ENCODE results near the gene CERT1. TPM values are rescaled to one million over a fixed set of nuclear protein-coding genes. Genes with fewer than 3 reads are reported as not detected.

CERT1 gene
- polyA plus RNA-seq, 1 of the 3 experiments (the other 2 are of a cell fraction) = 4.5 TPM

GRCh38 chr5:75412111-75412990, 99.1 kb downstream of the CERT1 start:
- H3K4me1 ChIP-seq (ENCODE audit: control insufficient read depth in 1 of 2, insufficient read depth in 2 of 2, low read depth in 1 of 2, low read length in 1 of 2) = no peaks in the 10 kb centered on the region
- WGBS (ENCODE audit: low lambda C conversion rate) = 95% methylated on average over 4 of the region's 4 CpGs
- H2AFZ ChIP-seq (ENCODE audit: low read depth) = no peak overlapping the region
- peaks cover 6% of the 10 kb centered on the region for H3F3A ChIP-seq (replicated peaks; ENCODE audit: insufficient read depth)
- CTCF ChIA-PET = interaction anchor here (0.9 to 1.4 kb wide), 2 partner anchors 76 to 176 kb away, joined by 3 to 4 read pairs; partner anchors contain the start of genes ANKRD31 and HMGCR
- H3K4me2 ChIP-seq = no peak overlapping the region
- no peak overlapping the region for H3K9ac ChIP-seq
- POLR2A ChIA-PET = no interaction called here
- H3K4me3 ChIP-seq (ENCODE audit: low read depth in 2 of 2, low read length in 1 of 2) = no peak overlapping the region
- H3K27ac ChIP-seq (ENCODE audit: low read depth in 2 of 2, low read length in 1 of 2) = no peak overlapping the region
- no peaks in the 10 kb centered on the region for H4K20me1 ChIP-seq (ENCODE audit: insufficient read depth)
- no peak for DNase-seq
- H3K36me3 ChIP-seq (replicated peaks in 1 of 2; ENCODE audit: control insufficient read depth in 1 of 2, insufficient read depth in 2 of 2, low read length in 1 of 2) = peaks cover 18 to 20% of the 10 kb centered on the region in 2 experiments
- no peaks in the 10 kb centered on the region for H3K9me3 ChIP-seq
- H3K79me2 ChIP-seq (ENCODE audit: insufficient read depth) = no peaks in the 10 kb centered on the region
- no peaks in the 10 kb centered on the region for H3K9me2 ChIP-seq
- H3K27me3 ChIP-seq (ENCODE audit: insufficient read depth) = no peaks in the 10 kb centered on the region
- TF ChIP-seq GABPA (IDR thresholded peaks at IDR 0.05; ENCODE audit: low read depth) = no peak
- TF ChIP-seq NRF1 (IDR thresholded peaks at IDR 0.05; ENCODE audit: low read depth, low read length) = no peak
- TF ChIP-seq TCF12 (IDR thresholded peaks at IDR 0.05) = no peak
- no peak for TF ChIP-seq FOSL2 (IDR thresholded peaks at IDR 0.05; ENCODE audit: borderline replicate concordance, low read depth)
- no peak for TF ChIP-seq REST (IDR thresholded peaks at IDR 0.05; ENCODE audit: low read depth, low read length)
- TF ChIP-seq SIN3A (IDR thresholded peaks at IDR 0.05; ENCODE audit: borderline replicate concordance, low read depth, low read length) = no peak
- TF ChIP-seq RAD21 (IDR thresholded peaks at IDR 0.05; ENCODE audit: low read length) = no peak
- TF ChIP-seq PBX3 (IDR thresholded peaks at IDR 0.05) = no peak
- TF ChIP-seq IRF3 (IDR thresholded peaks at IDR 0.05; ENCODE audit: low read depth, low read length) = no peak
- TF ChIP-seq CHD2 (IDR thresholded peaks at IDR 0.05; ENCODE audit: low read length, partially characterized antibody) = no peak
- TF ChIP-seq RXRA (IDR thresholded peaks at IDR 0.05; ENCODE audit: borderline replicate concordance, low read depth) = no peak
- no peak for TF ChIP-seq ELF1 (IDR thresholded peaks at IDR 0.05)
- TF ChIP-seq EZH2phosphoT487 (IDR thresholded peaks at IDR 0.05; ENCODE audit: borderline replicate concordance, low read depth) = no peak
- no peak for TF ChIP-seq FOXJ3 (CRISPR knock-in tag; IDR thresholded peaks at IDR 0.05)
- TF ChIP-seq FOXM1 (IDR thresholded peaks at IDR 0.05; ENCODE audit: low read depth) = no peak
- no peak for TF ChIP-seq TAF1 (IDR thresholded peaks at IDR 0.05; ENCODE audit: borderline replicate concordance, low read depth, low read length)
- no peak for TF ChIP-seq RCOR1 (IDR thresholded peaks at IDR 0.05; ENCODE audit: low read length)

All from SK-N-SH (cell line).